Measurements from ENCODE around the gene DAG1.

DAG1 gene

GRCh38 chr3:49556500-49557275 lies 86.6 kb downstream of the DAG1 start:
- no peak for DNase-seq

- no peak for DNase-seq
Observed at GRCh38 chr3:49563040-49563578, 93.0 kb downstream of the DAG1 start.

- no peak for DNase-seq
Observed at GRCh38 chr3:49563766-49564165, 93.7 kb downstream of the DAG1 start.

DNA sequence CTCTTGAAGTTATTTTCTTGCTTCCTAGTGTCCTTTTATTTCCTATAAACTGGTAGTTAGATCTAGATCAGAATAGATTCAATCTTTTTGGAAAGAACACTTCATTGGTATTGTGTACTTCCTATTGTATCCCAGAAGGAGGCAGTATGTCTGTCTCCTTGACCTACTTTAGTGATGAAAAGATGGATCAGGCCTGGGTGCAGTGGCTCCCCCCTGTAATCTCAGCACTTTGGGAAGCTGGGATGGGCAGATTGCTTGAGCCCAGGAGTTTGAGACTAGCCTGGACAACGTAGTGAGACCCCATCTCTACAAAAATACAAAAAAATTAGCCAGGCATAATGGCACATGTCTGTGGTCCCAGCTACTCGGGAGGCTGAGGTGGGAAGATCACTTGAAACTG lies 96.2 kb downstream of the DAG1 start:
- no peak for DNase-seq

DNA sequence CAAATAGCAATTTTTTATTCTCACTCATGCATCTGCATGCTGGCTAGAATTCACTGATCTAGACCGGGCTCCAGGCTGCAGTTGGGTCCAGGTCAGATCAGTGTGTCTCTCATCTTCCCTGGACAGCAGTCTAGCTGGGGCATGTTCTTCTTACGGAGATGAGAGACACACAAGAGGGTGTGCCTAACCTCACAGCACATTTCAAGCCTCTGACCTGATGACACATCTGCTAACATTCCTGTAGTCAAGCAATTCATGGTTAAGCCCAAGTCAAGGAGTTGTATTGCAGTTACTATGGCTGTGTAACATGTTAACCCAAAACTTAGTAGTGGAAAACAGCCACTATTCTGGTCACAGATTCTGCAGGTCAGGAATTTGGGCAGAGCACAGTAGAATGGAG lies 97.3 kb downstream of the DAG1 start:
- DNase-seq: no peak

GRCh38 chr3:49568965-49569364 lies 98.9 kb downstream of the DAG1 start:
- DNase-seq: no peak

DNA sequence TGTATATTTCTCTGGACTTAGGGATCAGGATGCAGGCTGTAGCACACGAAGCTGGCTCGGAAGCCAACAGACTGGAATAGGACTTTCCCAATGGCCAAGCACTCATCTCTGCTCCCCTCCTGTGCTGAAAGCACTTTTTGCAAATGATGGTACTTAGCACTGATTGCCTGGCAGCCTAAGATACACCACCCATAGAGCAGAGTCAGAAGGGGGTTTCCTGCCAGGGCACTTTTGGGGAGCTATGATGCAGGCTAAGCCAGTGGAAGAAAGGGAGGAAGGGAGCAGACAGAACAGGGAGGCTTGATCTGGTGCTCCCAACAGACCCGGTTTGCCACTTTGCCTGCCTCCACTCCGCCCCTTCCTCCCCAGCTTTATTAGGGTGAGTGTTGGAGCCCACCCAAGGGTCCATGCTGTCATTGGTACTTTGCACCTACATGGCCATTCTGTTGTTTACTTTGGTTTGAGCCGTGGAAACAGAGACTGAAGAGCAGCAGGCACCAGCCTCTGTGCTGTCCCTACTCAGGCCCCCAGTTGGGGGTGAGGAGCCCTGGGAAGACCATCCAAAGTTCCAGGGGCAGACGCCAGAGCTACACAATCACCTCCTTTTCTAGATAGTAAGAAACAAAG lies 100.1 kb downstream of the DAG1 start:
- DNase-seq: no peak

DNA sequence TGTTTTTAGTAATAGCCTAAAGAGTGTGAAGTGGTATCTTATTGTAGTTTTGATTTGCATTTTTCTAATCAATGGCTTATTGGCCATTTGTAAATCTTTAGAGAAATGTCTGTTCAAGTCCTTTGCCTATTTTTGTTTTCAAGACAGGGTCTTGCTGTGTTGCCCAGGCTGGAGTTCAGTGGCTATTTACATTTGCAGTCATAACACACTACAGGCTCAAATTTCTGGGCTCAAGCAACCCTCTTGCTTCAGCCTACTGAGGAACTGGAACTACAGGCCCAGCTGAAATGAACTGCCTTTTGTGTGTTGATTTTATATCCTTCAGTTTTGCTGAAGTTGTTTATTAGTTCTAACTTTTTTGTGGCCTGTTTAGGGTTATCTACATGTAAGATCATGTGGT lies 112.1 kb downstream of the DAG1 start:
- no peak for DNase-seq
